T-cell (primary cell): Measurements from ENCODE around the gene RFC2. TPM values are rescaled to one million over a fixed set of nuclear protein-coding genes. Genes with fewer than 3 reads are reported as not detected.
"Not testable (repeated sequence)": the region's sequence is repeated elsewhere in the genome, so short reads cannot be mapped to it uniquely, and the experiment has no call there.

ENCODE experiments used
- ATAC-seq, 4 experiments: fragments of 200-7000 bp in 3 of 4; fragments of 150-1000 bp in 1 of 4; cut with Tn5 transposase; replicated peaks in 1 of 4; 1 replicate in 3 of 4; 2 replicates in 1 of 4; pipeline ENCODE4 v1.10.0; 2021; ENCODE audit warnings: moderate library complexity in 3 of 4, mild to moderate bottlenecking in 2 of 4, moderate number of reproducible peaks in 1 of 4
- CTCF ChIA-PET, 2 donors: fragments of 300-600 bp; sonication (Branson Sonifier 250); formaldehyde crosslinking; loops; one replicate each; lab custom pipeline; 2022; ENCODE audit warnings: antibody characterized with exemption in 2 of 2; lab: Charles Lee
- POLR2A ChIA-PET, 2 donors: fragments of 300-600 bp; sonication (Branson Sonifier 250); formaldehyde crosslinking; loops; one replicate each; lab custom pipeline; 2022; ENCODE audit warnings: antibody characterized with exemption in 2 of 2; lab: Charles Lee
- DNase-seq, 35 experiments: peaks; one replicate each; pipeline versions ENCODE4 v3.0.0 to v3.0.0-alpha.2; 2013 to 2023
- H3K27ac ChIP-seq: one replicate; pipeline ENCODE4 v1.5.1; 2013; ENCODE audit warnings: low read length
- H3K27me3 ChIP-seq, 2 experiments: replicated peaks in 1 of 2; 1 replicate in 1 of 2; 2 replicates in 1 of 2; pipeline versions ENCODE4 v1.6.1 to v1.7.0; 2013; ENCODE audit warnings: low read length in 1 of 2, mixed read lengths in 1 of 2; ENCODE audit not compliant: control insufficient read depth in 2 of 2, insufficient read depth in 2 of 2; ENCODE audit errors: extremely low read depth in 1 of 2
- H3K36me3 ChIP-seq, 2 donors: 1 replicate in 1 of 2; 2 replicates in 1 of 2; pipeline versions ENCODE4 v1.6.1 to v1.7.0; 2013; ENCODE audit warnings: low read length in 1 of 2; ENCODE audit not compliant: control insufficient read depth in 2 of 2, insufficient read depth in 1 of 2; ENCODE audit errors: extremely low read depth in 1 of 2
- H3K4me1 ChIP-seq, 2 experiments: 1 replicate in 1 of 2; 2 replicates in 1 of 2; pipeline versions ENCODE4 v1.6.1 to v1.7.0; 2013; ENCODE audit warnings: low read length in 2 of 2, mixed read lengths in 1 of 2; ENCODE audit not compliant: insufficient read depth in 2 of 2, control insufficient read depth in 1 of 2; ENCODE audit errors: extremely low read depth in 1 of 2
- H3K4me3 ChIP-seq, 2 donors: 1 replicate in 1 of 2; 2 replicates in 1 of 2; pipeline versions ENCODE4 v1.5.1 to v1.7.0; 2013; ENCODE audit warnings: mild to moderate bottlenecking in 2 of 2, low read length in 1 of 2, moderate library complexity in 1 of 2; ENCODE audit not compliant: control insufficient read depth in 1 of 2; ENCODE audit errors: extremely low read depth in 1 of 2
- H3K9me3 ChIP-seq: 2 replicates; pipeline ENCODE4 v1.7.0; 2013
- H3K27ac Mint-ChIP-seq, 2 donors: one replicate each; pipeline ENCODE4 v1.8.0; 2020 to 2021; ENCODE audit warnings: mild to moderate bottlenecking in 2 of 2, mixed read lengths in 2 of 2
- H3K27me3 Mint-ChIP-seq, 2 donors: one replicate each; pipeline ENCODE4 v1.8.0; 2021 to 2022; ENCODE audit warnings: mixed read lengths in 2 of 2
- H3K36me3 Mint-ChIP-seq: one replicate; pipeline ENCODE4 v1.8.0; 2021; ENCODE audit warnings: mixed read lengths
- H3K4me1 Mint-ChIP-seq, 3 donors: one replicate each; pipeline ENCODE4 v1.8.0; 2020 to 2022; ENCODE audit warnings: mixed read lengths in 3 of 3, mild to moderate bottlenecking in 1 of 3
- H3K4me3 Mint-ChIP-seq, 3 donors: one replicate each; pipeline ENCODE4 v1.8.0; 2020 to 2022; ENCODE audit warnings: mild to moderate bottlenecking in 3 of 3, mixed read lengths in 3 of 3, moderate library complexity in 3 of 3
- H3K9me3 Mint-ChIP-seq, 3 donors: one replicate each; pipeline ENCODE4 v1.8.0; 2020 to 2022; ENCODE audit warnings: mixed read lengths in 3 of 3
- WGBS: methylation state at CpG from one replicate; pipeline ENCODE4 v1.1.5; 2013; ENCODE audit warnings: missing lambda C conversion rate; ENCODE audit not compliant: insufficient coverage; 5-methylcytosine and 5-hydroxymethylcytosine counted together
- total RNA-seq, 35 experiments: library from RNA in 6 of 35; stranded (reverse) in 6 of 35; fragments of 120-200 nt in 1 of 35; gene quantifications; one replicate each; pipeline versions ENCODE4 v1.2.1 to v1.2.4 and lab custom pipeline; 2013 to 2026

RFC2 gene
- total RNA-seq, 5 donors from 2014 or later (not counting 1 experiment from before 2014, with no cell fraction given) = 13.3 to 17.6 (median 14.8) TPM

DNA sequence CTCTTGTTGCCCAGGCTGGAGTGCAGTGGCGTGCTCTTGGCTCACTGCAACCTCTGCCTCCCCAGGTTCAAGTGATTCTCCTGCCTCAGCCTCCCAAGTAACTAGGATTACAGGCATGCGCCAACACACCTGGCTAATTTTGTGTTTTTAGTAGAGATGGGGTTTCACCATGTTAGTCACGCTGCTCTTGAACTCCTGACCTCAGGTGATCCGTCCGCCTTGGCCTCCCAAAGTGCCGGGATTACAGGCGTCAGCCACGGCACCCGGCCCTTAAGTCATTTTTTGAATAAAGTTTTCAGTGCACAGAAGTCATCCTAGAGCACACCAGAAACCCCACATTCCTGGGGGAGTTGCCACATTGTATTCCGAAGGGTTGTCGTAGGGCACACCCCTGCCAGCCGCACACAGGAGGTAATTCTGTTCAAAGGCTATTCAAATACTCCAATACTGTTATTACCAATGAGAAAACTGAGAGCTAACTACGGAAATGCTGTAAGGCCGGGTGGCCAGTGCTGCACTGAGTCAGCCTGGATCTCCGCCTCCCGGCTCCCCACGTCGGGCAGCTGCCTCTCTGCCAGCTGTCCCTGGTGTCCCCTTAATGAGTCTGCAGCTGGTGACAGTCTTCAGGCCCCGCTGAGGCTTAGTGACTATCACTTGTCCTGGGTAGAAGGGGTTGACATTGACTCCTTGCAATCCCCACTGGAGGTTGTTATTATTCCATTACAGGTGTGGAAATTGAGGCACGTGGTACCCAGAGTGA lies 8.6 kb upstream of the RFC2 start:
- H3K27ac Mint-ChIP-seq = no peak overlapping the region

DNA sequence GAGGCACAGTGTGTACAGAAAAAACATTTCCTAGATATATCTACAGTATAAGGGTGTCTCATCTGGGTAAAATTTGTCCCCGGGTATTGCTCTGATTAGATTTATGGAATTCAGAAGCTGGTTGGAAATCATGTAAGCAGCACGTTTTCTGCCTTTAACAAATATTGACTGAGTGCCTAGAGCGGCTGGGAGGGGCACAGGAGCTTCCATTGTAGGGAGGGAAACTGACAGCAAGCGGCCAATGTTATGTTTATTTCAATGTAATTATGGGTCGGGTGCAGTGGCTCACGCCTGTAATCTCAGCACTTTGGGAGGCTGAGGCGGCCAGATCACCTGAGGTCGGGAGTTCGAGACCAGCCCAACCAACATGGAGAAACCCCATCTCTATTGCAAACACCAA lies 4.4 kb upstream of the RFC2 start:
- ATAC-seq (no peak), DNase-seq (no peak)
- Mint-ChIP-seq H3K9me3 (no peaks in the 10 kb centered on the region), H3K27ac (no peak overlapping the region), H3K36me3 (no peaks in the 10 kb centered on the region), H3K4me3 (no peak overlapping the region), H3K4me1 (peaks cover 12 to 15% (median 13%) of the 10 kb centered on the region in 3 donors), H3K27me3 (no peaks in the 10 kb centered on the region)
- ChIA-PET CTCF (interaction anchor here in 1 of 2 donors (0.6 kb wide), 1 partner anchor 183 kb away, joined by 3 read pairs; no protein-coding TSS in a partner anchor), POLR2A (no interaction called here)
- 74% methylated on average over 3 of the region's 9 CpGs for WGBS
- Histone ChIP-seq H3K36me3 (no peaks in the 10 kb centered on the region), H3K27me3 (peaks cover 0 to 11% of the 10 kb centered on the region in 2 experiments), H3K4me3 (no peak overlapping the region), H3K27ac (no peak overlapping the region), H3K9me3 (no peaks in the 10 kb centered on the region), H3K4me1 (peaks cover 4 to 15% of the 10 kb centered on the region in 2 experiments)

More for the DNA sequence above, 8.6 kb upstream of the RFC2 start:
- Histone ChIP-seq H3K27ac (no peak overlapping the region), H3K9me3 (no peaks in the 10 kb centered on the region), H3K4me1 (no peaks in the 10 kb centered on the region), H3K27me3 (peaks cover 0 to 13% of the 10 kb centered on the region in 2 experiments), H3K36me3 (no peaks in the 10 kb centered on the region), H3K4me3 (no peak overlapping the region)
- Mint-ChIP-seq H3K36me3 (no peaks in the 10 kb centered on the region), H3K4me1 (no peaks in the 10 kb centered on the region), H3K4me3 (no peak overlapping the region), H3K9me3 (no peaks in the 10 kb centered on the region), H3K27me3 (no peaks in the 10 kb centered on the region)
- POLR2A ChIA-PET = no interaction called here
- 90% methylated on average over 11 of the region's 20 CpGs for WGBS
- DNase-seq (no peak), ATAC-seq (no peak)
- CTCF ChIA-PET = no interaction called here

DNA sequence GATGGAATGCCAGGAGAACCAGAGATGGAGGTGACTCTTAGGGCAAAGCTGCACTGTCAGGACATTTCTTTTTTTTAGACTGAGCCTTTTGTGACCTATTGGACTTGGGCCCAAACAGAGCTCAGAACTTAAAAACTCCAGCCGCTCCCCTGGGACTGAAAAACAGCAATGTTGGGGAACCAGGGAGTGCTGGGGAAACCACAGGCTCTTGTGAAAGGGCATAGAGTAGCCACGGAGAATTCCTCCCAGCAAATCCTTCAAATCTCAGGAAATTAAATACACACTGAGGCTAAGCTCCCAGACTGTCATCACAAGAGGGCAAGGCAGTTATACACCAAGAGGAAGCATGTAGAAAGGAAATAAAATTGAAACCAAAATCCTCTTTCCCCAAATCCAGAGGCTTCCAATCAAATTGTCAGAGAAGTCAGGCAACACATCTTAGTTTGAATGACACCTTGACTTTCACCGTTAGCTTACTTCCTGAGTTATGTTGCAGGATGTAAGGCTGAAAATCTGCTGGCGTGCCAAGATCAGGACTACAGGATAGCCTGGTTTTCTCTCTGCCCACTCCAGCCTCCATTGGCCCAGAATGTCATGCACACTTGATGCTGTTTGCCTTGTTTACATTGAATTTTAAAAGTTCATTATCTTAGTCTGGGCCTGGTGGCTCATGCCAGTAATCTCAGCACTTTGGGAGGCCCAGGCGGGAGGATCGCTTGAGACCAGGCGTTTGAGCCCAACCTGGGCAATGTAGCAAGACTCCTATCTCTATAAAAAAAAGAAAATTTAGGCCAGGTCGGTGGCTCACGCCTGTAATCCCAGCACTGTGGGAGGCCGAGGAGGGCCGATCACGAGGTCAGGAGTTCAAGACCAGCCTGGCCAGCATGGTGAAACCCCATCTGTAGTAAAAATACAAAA lies 2.6 kb upstream of the RFC2 start:
- peak overlapping the region; percentile 9 to 44 for H3K27ac Mint-ChIP-seq
- H3K9me3 Mint-ChIP-seq = no peaks in the 10 kb centered on the region
- no peak for DNase-seq
- no peak overlapping the region for H3K4me3 ChIP-seq
- ChIA-PET CTCF (interaction anchor here in 1 of 2 donors (0.8 kb wide), 1 partner anchor 12 kb away, joined by 4 read pairs; no protein-coding TSS in a partner anchor), POLR2A (no interaction called here)
- H3K36me3 ChIP-seq = no peaks in the 10 kb centered on the region
- H3K36me3 Mint-ChIP-seq = peaks cover 4% of the 10 kb centered on the region
- peaks cover 8 to 24% of the 10 kb centered on the region in 2 experiments for H3K4me1 ChIP-seq
- no peak for ATAC-seq
- peak overlapping the region; percentile 69 to 93 (median 91) for H3K4me3 Mint-ChIP-seq
- no peak overlapping the region for H3K27ac ChIP-seq
- H3K27me3 ChIP-seq = peaks cover 0 to 3% of the 10 kb centered on the region in 2 experiments
- peaks cover 15 to 25% (median 24%) of the 10 kb centered on the region in 3 donors for H3K4me1 Mint-ChIP-seq
- H3K27me3 Mint-ChIP-seq = no peaks in the 10 kb centered on the region
- no peaks in the 10 kb centered on the region for H3K9me3 ChIP-seq
- WGBS = 79% methylated on average over 4 of the region's 12 CpGs

DNA sequence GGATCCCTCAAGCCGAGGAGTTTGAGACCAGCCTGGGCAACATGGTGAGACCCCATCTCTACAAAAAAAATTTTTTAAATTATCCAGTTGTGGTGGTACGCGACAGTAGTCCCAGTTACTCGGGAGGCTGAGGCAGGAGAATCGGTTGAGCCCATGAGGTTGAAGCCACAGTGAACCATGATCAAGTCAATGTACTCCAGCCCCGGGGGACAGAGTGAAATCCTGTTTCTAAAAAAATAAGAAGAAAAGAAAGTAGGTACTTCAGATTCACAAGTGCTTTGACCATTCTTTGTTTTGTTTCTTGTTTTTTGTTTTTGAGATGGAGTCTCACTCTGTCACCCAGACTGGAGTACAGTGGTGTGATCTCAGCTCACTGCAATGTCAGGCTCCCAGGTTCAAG lies 1.3 kb upstream of the RFC2 start:
- CTCF ChIA-PET, H3K9me3 ChIP-seq, ATAC-seq, H3K27me3 Mint-ChIP-seq, H3K27me3 ChIP-seq, H3K9me3 Mint-ChIP-seq, H3K36me3 Mint-ChIP-seq, H3K36me3 ChIP-seq, H3K4me3 ChIP-seq, POLR2A ChIA-PET, DNase-seq, H3K27ac ChIP-seq: not testable (repeated sequence)
- whole genome bisulfite sequencing = 98% methylated on average over 5 of the region's 6 CpGs
- peak overlapping the region in 1 of 2 donors; percentile 36 for H3K27ac Mint-ChIP-seq
- peaks cover 22 to 28% (median 27%) of the 10 kb centered on the region in 3 donors for H3K4me1 Mint-ChIP-seq
- H3K4me1 ChIP-seq = peaks cover 8 to 24% of the 10 kb centered on the region in 2 experiments
- peak overlapping the region; percentile 91 to 93 (median 93) for H3K4me3 Mint-ChIP-seq

DNA sequence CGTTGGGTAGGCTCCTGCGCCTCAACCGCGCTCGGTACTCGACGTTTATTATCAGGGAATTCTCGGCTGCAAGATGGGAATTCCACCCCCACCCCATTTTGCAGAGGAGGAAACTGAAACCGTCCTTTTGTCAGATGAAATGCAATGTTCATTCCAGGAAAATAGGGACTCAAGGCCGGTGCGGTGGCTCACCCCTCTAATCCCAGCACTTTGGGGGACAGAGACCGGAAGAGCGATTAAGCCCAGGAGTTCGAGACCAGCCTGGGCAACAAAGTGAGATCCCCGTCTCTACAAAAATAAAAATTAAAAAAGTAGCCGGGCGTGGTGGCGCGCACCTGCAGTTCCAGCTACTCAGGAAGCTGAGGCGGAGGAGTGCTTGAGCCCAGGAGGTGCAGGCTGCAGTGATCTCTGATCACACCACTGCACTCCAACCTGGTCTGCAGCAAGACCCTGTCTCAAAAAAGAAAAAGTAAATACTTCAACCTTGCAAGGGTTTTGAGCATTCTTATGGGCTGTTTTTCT lies 720 bp upstream of the RFC2 start:
- peaks cover 25 to 30% (median 28%) of the 10 kb centered on the region in 3 donors for H3K4me1 Mint-ChIP-seq
- H3K27ac Mint-ChIP-seq = peak overlapping the region; percentile 92
- Histone ChIP-seq H3K4me1 (peaks cover 8 to 24% of the 10 kb centered on the region in 2 experiments), H3K36me3 (peaks cover 1 to 9% of the 10 kb centered on the region in 2 donors), H3K9me3 (no peaks in the 10 kb centered on the region), H3K4me3 (peak overlapping the region; percentile 89 to 91), H3K27me3 (no peaks in the 10 kb centered on the region), H3K27ac (peak overlapping the region; percentile 80)
- H3K4me3 Mint-ChIP-seq = peak overlapping the region; percentile 91 to 93 (median 93)
- no peaks in the 10 kb centered on the region for H3K27me3 Mint-ChIP-seq
- DNase-seq (no peak), ATAC-seq (no peak)
- CTCF ChIA-PET = interaction anchor here in 1 of 2 donors (0.6 kb wide), 1 partner anchor 13 kb away, joined by 5 read pairs; no protein-coding TSS in a partner anchor
- H3K9me3 Mint-ChIP-seq = no peaks in the 10 kb centered on the region
- WGBS = 21% methylated on average over 6 of the region's 20 CpGs
- POLR2A ChIA-PET = no interaction called here
- peaks cover 9% of the 10 kb centered on the region for H3K36me3 Mint-ChIP-seq

DNA sequence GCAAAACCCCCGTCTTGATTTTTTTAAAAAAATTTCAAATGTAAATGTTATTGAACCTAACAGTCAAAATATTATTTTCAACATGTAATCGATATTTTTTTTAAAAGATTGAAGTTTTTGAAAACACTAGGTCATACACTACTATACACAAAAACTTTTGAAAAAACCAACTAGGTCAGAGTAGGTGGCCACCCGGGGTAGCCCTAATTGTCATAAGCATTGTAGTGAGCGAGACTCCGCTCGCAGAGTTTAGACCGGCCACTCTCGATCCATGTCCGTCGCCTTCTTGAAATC lies 417 bp downstream of the RFC2 start:
- Histone ChIP-seq H3K27ac (peak overlapping the region; percentile 80), H3K4me1 (peaks cover 8 to 24% of the 10 kb centered on the region in 2 experiments), H3K9me3 (no peaks in the 10 kb centered on the region), H3K4me3 (peak overlapping the region; percentile 89 to 91), H3K27me3 (no peaks in the 10 kb centered on the region), H3K36me3 (peaks cover 12 to 20% of the 10 kb centered on the region in 2 donors)
- Mint-ChIP-seq H3K27me3 (no peaks in the 10 kb centered on the region), H3K36me3 (peaks cover 18% of the 10 kb centered on the region), H3K4me3 (peak overlapping the region; percentile 91 to 93 (median 93)), H3K27ac (peak overlapping the region; percentile 92), H3K4me1 (peaks cover 25 to 30% (median 28%) of the 10 kb centered on the region in 3 donors), H3K9me3 (no peaks in the 10 kb centered on the region)
- POLR2A ChIA-PET = no interaction called here
- ATAC-seq = peak in 2 of 4 experiments; percentile 4 to 6
- WGBS = 2% methylated on average over 8 of the region's 10 CpGs
- no peak for DNase-seq
- CTCF ChIA-PET = no interaction called here
